Esophagus squamous epithelium (tissue), 5 donors: ENCODE results near the gene EXOC3L4. TPM values are rescaled to one million over a fixed set of nuclear protein-coding genes. Genes with fewer than 3 reads are reported as not detected.
"Not testable (repeated sequence)": the region's sequence is repeated elsewhere in the genome, so short reads cannot be mapped to it uniquely, and the experiment has no call there.

Experiments
- DNase-seq: peaks from one replicate; lab custom pipeline; 2025; lab: John Stamatoyannopoulos, UW
- H3K27ac ChIP-seq, 4 donors: fragments of 200-600 bp; sonication (generic); one replicate each; pipeline ENCODE4 v1.5.1; 2016 to 2019; ENCODE audit warnings: mild to moderate bottlenecking in 1 of 4
- H3K27me3 ChIP-seq, 4 donors: fragments of 200-600 bp; sonication (generic); 1 replicate in 3 of 4; 2 replicates in 1 of 4; pipeline versions ENCODE4 v1.5.1 to v1.6.0; 2017 to 2021; ENCODE audit warnings: antibody characterized with exemption in 1 of 4
- H3K36me3 ChIP-seq, 3 donors: fragments of 200-600 bp; sonication (generic); one replicate each; pipeline ENCODE4 v1.5.1; 2016 to 2019
- H3K4me1 ChIP-seq, 3 donors: fragments of 200-600 bp; sonication (generic); one replicate each; pipeline ENCODE4 v1.5.1; 2017 to 2019
- H3K4me3 ChIP-seq, 4 donors: fragments of 200-600 bp; sonication (generic); 1 replicate in 3 of 4; 2 replicates in 1 of 4; pipeline ENCODE4 v1.5.1; 2016 to 2019; ENCODE audit warnings: mild to moderate bottlenecking in 2 of 4, moderate library complexity in 1 of 4
- H3K9me3 ChIP-seq, 3 donors: fragments of 200-600 bp; sonication (generic); one replicate each; pipeline ENCODE4 v1.5.1; 2016 to 2019
- POLR2A ChIP-seq, 4 donors: fragments of 450-650 bp; IDR thresholded peaks; one replicate each; pipeline ENCODE4 v1.6.1; 2017; ENCODE audit warnings: antibody characterized with exemption in 4 of 4, mild to moderate bottlenecking in 4 of 4, moderate library complexity in 3 of 4
- WGBS, 2 donors: methylation state at CpG; one replicate each; pipeline ENCODE4 v1.1.5; 2018; 5-methylcytosine and 5-hydroxymethylcytosine counted together
- intact Hi-C: fragments of 100-400 bp; cut with DNase I; formaldehyde crosslinking; loops from one replicate; pipeline ENCODE4 v1.15.0; 2022
- total RNA-seq, 4 donors: library from RNA; depleted of rRNA; stranded (reverse); fragments of >200 nt; gene quantifications; one replicate each; pipeline ENCODE4 v1.1.0, GENCODE V29; 2016
- TF ChIP-seq, protein P1 (sequence below), 6 experiments: fragments of 450-650 bp in 4 of 6; fragments of 200-600 bp in 2 of 6; sonication (generic) in 2 of 6; IDR thresholded peaks; one replicate each; pipeline ENCODE4 v1.5.1; 2016 to 2019; ENCODE audit warnings: antibody characterized with exemption in 6 of 6, mild to moderate bottlenecking in 4 of 6, moderate library complexity in 4 of 6
- donor health status: DM: yes; HTN: yes; CAD: no.

EXOC3L4 gene
- total RNA-seq, 4 donors from 2014 or later, result 1.00 TPM; not detected in 3

DNA sequence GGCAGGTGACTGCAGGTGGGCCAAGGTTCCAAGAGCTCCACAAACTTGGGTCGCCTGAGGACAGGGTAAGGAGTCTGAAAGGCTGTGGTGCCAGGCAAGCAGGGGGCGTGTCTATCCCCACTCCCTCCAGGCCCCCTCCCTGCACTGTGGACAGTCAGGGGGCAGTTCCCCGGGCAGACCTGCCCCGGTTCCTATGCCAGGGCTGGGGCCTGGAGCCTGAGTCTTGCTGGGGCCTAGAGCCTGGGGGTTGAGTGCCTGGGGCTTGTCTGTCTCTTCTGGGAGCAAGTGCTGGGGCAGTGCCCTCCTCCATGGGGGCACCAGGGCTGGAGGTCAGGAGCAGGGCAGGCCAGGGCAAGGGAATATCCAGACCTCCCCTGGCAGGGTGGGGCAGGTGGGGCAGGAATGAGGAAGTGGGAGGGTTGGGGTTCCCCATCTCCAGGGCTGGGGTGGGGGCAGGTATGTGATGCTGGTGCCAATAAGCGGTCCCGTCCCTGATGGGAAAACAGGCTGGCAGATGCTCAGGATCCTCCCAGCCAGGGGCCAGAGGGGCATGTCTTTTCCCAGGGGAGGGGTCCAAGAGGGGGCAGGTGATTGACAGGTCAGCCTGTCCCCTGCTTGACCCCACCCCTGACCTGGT is 16.8 kb downstream of the EXOC3L4 start:
- no peak for TF ChIP-seq POLR2A (IDR thresholded peaks at IDR 0.05)
- TF ChIP-seq, protein P1, sequence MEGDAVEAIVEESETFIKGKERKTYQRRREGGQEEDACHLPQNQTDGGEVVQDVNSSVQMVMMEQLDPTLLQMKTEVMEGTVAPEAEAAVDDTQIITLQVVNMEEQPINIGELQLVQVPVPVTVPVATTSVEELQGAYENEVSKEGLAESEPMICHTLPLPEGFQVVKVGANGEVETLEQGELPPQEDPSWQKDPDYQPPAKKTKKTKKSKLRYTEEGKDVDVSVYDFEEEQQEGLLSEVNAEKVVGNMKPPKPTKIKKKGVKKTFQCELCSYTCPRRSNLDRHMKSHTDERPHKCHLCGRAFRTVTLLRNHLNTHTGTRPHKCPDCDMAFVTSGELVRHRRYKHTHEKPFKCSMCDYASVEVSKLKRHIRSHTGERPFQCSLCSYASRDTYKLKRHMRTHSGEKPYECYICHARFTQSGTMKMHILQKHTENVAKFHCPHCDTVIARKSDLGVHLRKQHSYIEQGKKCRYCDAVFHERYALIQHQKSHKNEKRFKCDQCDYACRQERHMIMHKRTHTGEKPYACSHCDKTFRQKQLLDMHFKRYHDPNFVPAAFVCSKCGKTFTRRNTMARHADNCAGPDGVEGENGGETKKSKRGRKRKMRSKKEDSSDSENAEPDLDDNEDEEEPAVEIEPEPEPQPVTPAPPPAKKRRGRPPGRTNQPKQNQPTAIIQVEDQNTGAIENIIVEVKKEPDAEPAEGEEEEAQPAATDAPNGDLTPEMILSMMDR (IDR thresholded peaks at IDR 0.05), result no peak
- H3K36me3 ChIP-seq, result no peaks in the 10 kb centered on the region
- H3K4me3 ChIP-seq, result no peak overlapping the region
- intact Hi-C loops, result no loop called here
- H3K27me3 ChIP-seq, result no peaks in the 10 kb centered on the region
- no peak for DNase-seq
- H3K9me3 ChIP-seq, result no peaks in the 10 kb centered on the region
- peaks cover 34 to 75% (median 46%) of the 10 kb centered on the region in 3 donors for H3K4me1 ChIP-seq
- peak overlapping the region; percentile 36 to 68 (median 54) for H3K27ac ChIP-seq
- no CpG with 5 or more reads among the region's 6 CpGs for WGBS, 2 donors

DNA sequence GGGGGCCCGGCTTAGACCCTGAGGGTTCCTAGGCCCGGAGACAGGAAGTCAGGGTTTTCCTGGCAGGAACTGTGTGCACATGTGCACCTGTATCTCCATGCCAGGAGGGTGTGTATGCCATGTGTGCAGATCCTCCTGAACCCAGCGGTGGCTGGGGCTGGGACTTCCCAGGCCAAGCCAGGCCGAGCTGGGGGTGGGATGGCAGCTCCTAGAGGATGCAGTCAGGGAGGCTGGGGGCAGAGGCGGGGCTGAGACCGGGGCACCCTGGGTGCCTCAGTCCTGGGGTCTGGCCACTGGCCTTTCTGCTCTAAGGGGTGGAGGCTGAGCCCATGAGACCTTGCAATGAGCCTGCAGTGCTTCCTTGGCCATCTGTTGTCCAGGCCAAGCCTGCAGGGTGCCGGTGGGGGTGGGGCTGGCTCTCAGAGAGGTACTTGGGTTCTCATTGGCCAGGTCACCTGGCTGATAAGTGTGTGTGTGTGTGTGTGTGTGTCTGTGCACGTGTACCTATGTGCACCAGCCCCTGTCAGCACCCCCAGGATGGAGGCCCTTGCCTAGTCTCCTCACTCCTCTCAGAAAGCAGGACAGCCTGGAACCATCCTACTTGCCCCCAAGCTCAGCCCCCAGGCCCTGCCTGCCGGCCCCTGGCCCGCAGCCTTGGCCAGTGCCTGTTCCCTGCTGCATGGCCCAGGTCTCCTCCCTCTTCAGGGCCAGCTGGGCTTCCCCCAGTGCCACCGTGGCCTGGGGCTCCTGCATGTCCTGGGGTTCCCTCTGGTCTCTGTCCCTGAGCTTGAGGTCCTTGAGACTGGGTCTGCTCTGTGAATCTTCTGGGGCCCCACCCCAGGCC is 18.1 kb downstream of the EXOC3L4 start:
- peak overlapping the region in 1 of 4 donors; percentile 62 for H3K27ac ChIP-seq
- intact Hi-C loops, result no loop called here
- TF ChIP-seq POLR2A (IDR thresholded peaks at IDR 0.05), result no peak
- TF ChIP-seq, protein P1 (IDR thresholded peaks at IDR 0.05), result no peak
- 70 to 82% methylated on average over 3 to 4 of the region's 11 CpGs for WGBS, 2 donors
- H3K36me3 ChIP-seq, result no peaks in the 10 kb centered on the region
- DNase-seq, result no peak
- no peaks in the 10 kb centered on the region for H3K27me3 ChIP-seq
- H3K9me3 ChIP-seq, result no peaks in the 10 kb centered on the region
- H3K4me1 ChIP-seq, result peaks cover 34 to 76% (median 46%) of the 10 kb centered on the region in 3 donors
- no peak overlapping the region for H3K4me3 ChIP-seq

DNA sequence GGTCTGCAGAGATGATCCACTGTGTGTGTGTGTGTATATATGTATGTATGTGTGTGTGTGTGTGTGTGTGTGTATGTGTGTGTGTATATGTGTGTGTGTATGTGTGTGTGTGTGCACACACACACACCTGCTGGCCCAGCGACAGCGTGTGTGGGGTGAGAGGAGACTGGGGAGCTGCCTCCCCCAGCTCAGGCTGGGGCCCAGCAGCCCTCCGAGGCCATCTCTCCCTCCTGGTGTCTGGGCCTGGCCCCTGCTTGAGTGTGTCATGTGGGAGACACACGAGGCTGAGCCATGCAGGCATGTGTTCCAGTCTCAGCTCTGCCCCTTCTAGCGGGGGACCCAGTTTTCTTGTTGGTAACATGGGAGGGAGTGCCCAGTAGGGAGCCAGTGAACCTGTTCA is 18.8 kb downstream of the EXOC3L4 start:
- WGBS, 2 donors, result no CpG with 5 or more reads among the region's 5 CpGs
- no peaks in the 10 kb centered on the region for H3K27me3 ChIP-seq
- intact Hi-C loops, result no loop called here
- H3K4me1 ChIP-seq, result peaks cover 34 to 80% (median 49%) of the 10 kb centered on the region in 3 donors
- no peak overlapping the region for H3K27ac ChIP-seq
- TF ChIP-seq, protein P1 (IDR thresholded peaks at IDR 0.05), result no peak
- TF ChIP-seq POLR2A (IDR thresholded peaks at IDR 0.05), result no peak
- H3K36me3 ChIP-seq, result no peaks in the 10 kb centered on the region
- H3K9me3 ChIP-seq, result no peaks in the 10 kb centered on the region
- no peak for DNase-seq
- no peak overlapping the region for H3K4me3 ChIP-seq

DNA sequence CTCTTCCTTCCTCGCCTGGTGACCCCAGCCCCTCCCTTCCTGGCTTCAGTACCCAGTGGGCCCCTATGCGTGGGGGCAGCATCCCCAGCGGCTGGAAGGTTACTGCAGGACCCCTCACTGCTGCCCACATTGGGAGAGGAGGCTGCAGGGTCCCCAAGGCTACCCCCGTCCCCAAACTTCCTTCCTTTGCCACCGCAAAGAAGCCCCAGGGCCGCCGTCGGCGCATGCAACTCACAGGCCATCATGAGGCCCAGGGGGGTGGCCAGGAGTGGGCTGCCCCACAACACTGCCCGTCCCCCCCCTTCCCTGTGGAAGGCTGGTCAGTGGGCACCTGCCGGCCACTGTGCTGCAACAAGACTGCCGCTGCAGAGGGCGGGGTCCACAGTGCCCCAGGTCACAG is 19.2 kb downstream of the EXOC3L4 start:
- 84% methylated on average over 5 of the region's 13 CpGs; no CpG with 5 or more reads in 1 of the 2 donors for WGBS, 2 donors
- no peaks in the 10 kb centered on the region for H3K9me3 ChIP-seq
- H3K27ac ChIP-seq, result peak overlapping the region in 1 of 4 donors; percentile 48
- no peak for DNase-seq
- no peaks in the 10 kb centered on the region for H3K36me3 ChIP-seq
- TF ChIP-seq, protein P1 (IDR thresholded peaks at IDR 0.05), result no peak
- no peak for TF ChIP-seq POLR2A (IDR thresholded peaks at IDR 0.05)
- no peak overlapping the region for H3K4me3 ChIP-seq
- peaks cover 31 to 81% (median 49%) of the 10 kb centered on the region in 3 donors for H3K4me1 ChIP-seq
- intact Hi-C loops, result no loop called here
- no peaks in the 10 kb centered on the region for H3K27me3 ChIP-seq

DNA sequence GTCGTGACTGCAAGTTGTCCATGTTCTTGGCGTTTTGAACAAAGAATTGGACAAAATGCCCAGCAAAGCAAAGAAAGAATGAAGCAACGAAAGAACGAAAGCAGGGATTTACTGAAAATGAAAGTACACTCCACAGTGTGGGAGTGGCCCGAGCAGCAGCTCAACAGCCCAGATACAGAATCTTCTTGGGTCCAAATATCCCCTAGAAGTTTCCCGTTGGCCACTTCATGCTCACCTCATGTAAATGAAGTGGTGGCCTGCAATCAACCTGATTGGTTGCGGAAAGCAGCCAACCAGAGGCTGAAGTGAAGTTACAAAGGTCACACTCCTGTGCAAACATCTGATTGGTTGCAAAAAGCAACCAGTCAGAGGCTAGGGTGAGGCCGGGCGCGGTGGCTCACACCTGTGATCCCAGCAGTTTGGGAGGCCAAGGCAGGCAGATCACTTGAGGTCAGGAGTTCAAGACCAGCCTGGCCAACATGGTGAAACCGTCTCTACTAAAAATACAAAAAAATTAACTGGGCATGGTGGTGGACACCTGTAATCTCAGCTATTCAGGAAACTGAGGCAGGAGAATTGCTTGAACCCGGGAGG is 20.7 kb downstream of the EXOC3L4 start:
- H3K4me3 ChIP-seq, result peak overlapping the region in 2 of 4 donors; percentile 21 to 37
- H3K27me3 ChIP-seq, H3K36me3 ChIP-seq, H3K9me3 ChIP-seq, DNase-seq, intact Hi-C loops: not testable (repeated sequence)
- 41 to 52% methylated on average over 11 to 12 of the region's 12 CpGs for WGBS, 2 donors
- peak overlapping the region; percentile 16 to 71 (median 48) for H3K27ac ChIP-seq
- H3K4me1 ChIP-seq, result peaks cover 23 to 81% (median 45%) of the 10 kb centered on the region in 3 donors
